NCI-H82 (cell line): Measurements from ENCODE around the gene APOOL.
A peak's percentile ranks its signal among the peaks of the same experiment; 100 is the strongest.
"Not testable (repeated sequence)": the region's sequence is repeated elsewhere in the genome, so short reads cannot be mapped to it uniquely, and the experiment has no call there.

Experiments used
- DNase-seq: peaks from one replicate; lab custom pipeline; 2025; lab: John Stamatoyannopoulos, UW

The APOOL gene

DNA sequence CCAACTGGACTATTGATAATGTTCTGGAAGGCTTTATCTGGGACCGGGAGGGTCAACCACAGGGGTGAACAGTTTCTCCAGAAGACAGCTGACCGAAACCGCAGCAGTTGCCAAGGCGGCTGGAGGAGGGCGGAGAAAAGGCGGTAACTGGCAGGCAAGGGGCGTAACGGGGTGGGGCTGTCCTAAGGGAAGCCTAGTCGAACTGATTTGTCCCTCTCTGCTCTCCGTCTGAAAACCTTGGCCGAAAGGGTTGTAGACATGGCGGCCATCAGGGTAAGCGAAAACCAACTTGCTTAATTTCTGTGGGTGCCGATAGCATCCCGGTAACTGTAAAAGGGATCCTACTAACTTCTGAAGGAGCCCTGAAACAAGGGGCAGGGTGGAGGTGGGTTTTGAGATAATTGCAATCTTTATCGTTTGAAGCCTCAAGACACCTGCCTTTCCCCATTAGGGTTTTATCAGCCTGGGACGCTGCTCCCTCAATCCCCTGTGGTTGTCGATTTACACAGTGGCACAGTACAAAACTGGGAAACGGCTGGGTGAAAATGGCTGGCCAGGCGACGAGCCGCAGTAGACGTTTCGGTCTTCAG, at the start of gene APOOL:
Gene APOOL (plus strand): TSS at position 223 of the 590 bp plus-strand sequence. CDS start 36 bp downstream, at position 259.
- peak; percentile 95 for DNase-seq

DNA sequence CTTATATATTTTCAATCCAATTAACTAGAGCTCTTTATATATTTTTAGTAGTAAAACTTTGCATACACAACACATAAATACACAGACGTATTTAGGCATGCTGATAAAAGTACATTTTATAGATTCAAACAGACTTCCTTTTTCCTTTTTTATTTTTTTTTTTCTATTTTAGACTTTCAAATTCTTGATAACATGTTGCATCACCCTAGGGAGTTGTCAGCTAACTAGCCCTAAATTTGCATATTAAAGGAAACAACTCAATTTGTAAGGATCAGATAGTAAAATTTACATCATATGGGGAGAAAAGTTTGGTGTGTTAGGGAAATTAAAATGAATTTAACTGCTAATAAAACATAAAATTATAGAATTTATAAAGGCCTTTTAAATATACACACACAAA, 47.4 kb upstream of the APOOL start:
- DNase-seq, result no peak

DNA sequence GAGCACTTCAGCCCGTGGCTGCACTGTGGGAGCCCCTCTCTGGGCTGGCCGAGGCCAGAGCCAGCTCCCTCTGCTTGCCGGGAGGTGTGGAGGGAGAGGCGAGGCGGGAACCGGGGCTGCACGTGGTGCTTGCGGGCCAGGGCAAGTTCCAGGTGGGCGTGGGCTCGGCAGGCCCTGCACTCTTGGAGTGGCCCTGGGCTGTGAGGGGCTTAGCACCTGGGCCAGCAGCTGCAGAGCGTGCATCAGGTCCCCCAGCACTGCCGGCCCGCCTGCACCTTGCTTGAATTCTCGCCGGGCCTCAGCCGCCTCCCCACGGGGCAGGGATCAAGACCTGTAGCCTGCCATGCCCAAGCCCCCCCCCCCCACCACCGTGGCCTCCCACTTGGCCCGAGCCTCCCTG, 28.9 kb upstream of the APOOL start:
- DNase-seq, result no peak

- DNase-seq, result not testable (repeated sequence)
These were observed 11.9 kb upstream of the APOOL start for GRCh38 chrX:84991739-84992138.

GRCh38 chrX:84993150-84993549, 10.5 kb upstream of the APOOL start:
- DNase-seq, result no peak

DNA sequence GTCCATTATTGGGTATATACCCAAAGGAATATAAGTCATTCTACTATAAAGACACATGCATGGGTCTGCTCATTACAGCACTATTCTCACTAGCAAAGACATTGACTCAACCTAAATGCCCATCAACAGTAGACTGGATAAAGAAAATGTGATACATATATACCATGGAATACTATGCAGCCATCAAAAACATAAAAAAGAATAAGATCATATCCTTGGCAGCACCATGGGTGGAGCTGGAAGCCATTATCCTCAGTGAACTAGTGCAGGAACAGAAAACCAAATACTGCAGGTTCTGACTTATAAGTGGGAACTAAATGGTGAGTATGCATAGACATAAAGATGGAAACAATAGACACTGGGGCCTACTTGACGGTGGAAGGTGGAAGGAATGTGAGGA, 2.3 kb upstream of the APOOL start:
- no peak for DNase-seq

DNA sequence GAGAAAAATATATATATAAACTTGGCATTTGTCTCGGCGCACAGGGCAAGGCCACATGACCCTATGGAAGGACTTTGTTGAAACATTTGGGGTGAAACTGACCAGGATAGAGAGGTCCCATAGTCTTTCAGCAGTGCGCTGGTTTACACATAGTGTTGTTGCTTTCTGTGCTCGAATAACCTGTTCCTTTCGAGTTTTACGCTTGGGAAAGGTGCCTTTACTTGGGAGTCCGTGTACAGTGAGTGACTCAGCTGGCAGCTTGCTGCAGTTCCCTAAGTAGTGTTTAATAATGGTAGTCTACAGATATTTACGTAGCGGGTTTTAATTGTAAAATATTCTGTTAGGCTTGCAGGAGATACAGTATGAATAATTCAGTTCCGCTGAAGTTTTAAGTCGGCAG, 578 bp downstream of the APOOL start:
- DNase-seq, result peak; percentile 11

GRCh38 chrX:85012098-85012497, 8.4 kb downstream of the APOOL start:
- DNase-seq, result no peak

DNA sequence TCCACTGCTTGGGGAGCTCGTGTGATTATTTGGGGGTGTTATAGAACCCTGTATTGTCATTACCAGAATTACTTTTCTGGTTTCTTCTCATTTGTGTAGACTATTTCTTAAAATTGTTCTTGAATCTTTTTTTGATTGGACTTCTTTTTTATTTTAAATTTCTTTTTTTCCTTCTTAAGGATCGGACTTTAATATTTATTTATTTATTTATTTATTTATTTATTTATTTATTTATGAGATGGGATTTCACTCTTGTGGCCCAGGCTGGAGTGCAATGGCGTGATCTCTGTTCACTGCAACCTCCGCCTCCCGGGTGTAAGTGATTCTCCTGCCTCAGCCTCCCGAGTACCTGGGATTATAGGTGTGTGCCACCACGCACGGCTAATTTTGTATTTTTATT, 11.7 kb downstream of the APOOL start:
- not testable (repeated sequence) for DNase-seq

- no peak for DNase-seq
These were observed 14.0 kb downstream of the APOOL start for GRCh38 chrX:85017721-85018120.

DNA sequence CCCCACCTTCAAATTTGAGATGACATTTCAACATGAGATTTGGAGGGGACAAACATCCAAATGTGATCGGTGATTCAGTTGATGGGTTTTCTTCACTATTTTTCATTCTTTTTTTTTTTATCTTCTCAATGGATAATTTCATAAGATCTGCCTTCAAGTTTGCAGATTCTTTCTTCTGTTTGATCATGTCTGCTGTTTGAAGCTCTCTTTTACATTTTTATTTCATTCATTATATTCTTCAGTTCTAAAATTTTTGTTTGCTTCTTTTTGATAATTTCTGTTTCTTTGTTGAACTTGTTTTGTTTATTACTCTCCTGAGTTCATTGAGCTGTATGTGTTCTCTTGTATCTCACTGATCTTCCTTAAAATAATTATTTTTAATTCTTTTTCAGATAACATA, 14.8 kb downstream of the APOOL start:
- no peak for DNase-seq

GRCh38 chrX:85020216-85020615, 16.5 kb downstream of the APOOL start:
- no peak for DNase-seq

DNA sequence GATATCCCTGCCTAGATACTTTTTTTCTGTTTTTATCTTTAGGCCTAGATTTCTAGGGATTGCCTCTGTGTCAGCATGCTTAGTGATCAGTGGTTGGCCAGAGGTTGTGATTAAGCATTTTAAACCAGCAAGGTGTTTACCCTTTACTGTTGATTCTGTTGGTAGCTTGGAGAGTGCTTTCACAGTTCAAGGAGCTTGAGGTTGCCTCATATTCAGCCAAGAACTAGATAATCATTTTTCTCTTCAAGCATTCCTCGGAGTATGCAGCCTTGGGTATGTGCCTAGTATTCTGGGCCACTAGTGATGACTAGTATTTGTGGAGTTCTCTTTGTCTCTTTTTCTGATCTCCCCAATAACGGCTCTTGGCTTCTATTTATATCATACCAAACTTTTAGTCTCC, 20.4 kb downstream of the APOOL start:
- DNase-seq, result no peak

DNA sequence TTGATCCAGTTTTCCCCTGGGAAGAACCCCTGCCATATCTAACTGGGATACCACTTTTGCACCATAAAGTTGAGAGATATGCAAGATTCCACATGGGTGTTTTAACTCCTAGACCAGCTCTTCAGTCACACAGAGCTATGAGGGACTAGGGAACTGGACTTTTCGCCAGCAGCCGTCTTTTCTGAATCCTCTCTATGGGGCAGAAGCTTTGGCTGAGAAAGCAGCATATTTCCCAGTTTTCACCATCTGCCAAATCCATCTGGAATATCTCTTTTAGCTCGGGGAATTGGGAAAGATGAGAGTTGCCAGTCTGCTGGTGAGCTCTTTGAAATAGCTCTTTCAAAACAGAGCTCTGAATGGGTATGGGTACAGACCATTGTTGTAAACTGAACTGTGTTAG, 20.9 kb downstream of the APOOL start:
- DNase-seq, result peak; percentile 0

GRCh38 chrX:85026170-85026569, 22.5 kb downstream of the APOOL start:
- no peak for DNase-seq

DNA sequence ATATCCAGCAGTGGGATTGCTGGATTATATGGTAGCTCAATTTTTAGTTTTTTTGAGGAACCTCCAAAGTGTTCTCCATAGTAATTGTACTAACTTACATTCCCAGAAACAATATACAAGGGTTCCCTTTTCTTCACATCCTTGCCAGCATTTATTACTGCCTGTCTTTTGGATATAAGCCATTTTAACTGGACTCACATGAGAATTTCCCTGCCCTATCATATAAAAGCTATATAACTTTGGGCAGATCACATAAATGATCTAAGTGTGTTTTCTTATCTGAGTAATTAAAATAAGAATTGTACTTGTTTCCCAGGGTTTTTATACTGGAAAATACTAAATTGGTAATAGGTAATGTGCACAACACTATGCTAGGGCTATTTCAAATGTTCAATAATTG, 25.4 kb downstream of the APOOL start:
- no peak for DNase-seq

- no peak for DNase-seq
These were observed 27.8 kb downstream of the APOOL start for GRCh38 chrX:85031505-85031904.

DNA sequence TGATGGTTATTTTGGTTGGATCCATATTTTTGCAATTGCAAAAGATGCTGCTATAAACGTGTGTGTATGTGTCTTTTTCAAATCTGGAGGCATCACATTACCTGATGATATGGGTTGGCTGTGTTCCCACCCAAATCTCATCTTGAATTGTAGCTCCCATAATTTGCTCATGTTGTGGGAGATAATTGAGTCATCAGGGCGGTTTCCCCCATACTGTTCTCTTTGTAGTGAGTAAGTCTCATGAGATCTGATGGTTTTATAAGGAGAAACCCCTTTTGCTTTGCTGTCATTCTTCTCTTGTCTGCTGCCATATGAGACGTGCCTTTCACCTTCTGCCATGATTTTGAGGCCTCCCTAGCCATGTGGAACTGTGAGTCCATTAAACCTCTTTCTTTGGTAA, 33.4 kb downstream of the APOOL start:
- DNase-seq, result no peak

DNA sequence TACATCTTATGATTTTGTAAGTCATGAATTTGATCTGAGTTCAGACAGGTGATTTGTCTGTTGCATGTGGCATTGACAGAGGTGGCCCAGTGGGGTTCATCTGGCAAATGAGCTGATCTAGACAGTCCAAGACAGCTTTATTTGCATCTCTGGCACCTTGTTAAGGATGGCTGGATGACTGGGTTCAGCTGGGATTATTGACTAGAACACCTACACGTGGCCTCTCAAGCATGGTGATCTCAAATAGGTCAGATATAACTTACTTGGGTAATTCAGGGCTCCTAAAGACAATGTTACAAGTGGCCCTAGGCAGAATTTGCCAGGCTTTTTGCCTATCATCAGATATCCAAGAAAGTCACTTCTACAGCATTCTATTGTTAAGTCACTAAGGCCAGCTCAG, 48.0 kb downstream of the APOOL start:
- no peak for DNase-seq

- no peak for DNase-seq
These were observed 48.5 kb downstream of the APOOL start for GRCh38 chrX:85052205-85052604.

GRCh38 chrX:85052636-85053343, 49.1 kb downstream of the APOOL start:
- DNase-seq, result no peak

GRCh38 chrX:85065512-85066198, 62.0 kb downstream of the APOOL start:
- DNase-seq, result no peak

GRCh38 chrX:85077247-85077646, 73.6 kb downstream of the APOOL start:
- DNase-seq, result not testable (repeated sequence)
